Lower leg skin (tissue), 4 donors: ENCODE measurements around the gene CEP104. TPM values are rescaled to one million over a fixed set of nuclear protein-coding genes. Genes with fewer than 3 reads are reported as not detected.

Experiments used
- DNase-seq, 2 donors: peaks; one replicate each; pipeline ENCODE4 v3.0.0-alpha.2; 2019; ENCODE audit warnings: low spot score in 2 of 2
- H3K4me3 ChIP-seq: fragments of 200-600 bp; sonication (generic); 2 replicates; pipeline ENCODE4 v1.5.1; 2017; ENCODE audit warnings: mild to moderate bottlenecking, low read depth; ENCODE audit not compliant: poor library complexity, severe bottlenecking
- CTCF ChIP-seq, 3 donors: fragments of 450-650 bp; IDR thresholded peaks; one replicate each; pipeline ENCODE4 v1.5.1; 2016; ENCODE audit warnings: antibody characterized with exemption in 3 of 3, mild to moderate bottlenecking in 3 of 3, moderate library complexity in 2 of 3
- POLR2A ChIP-seq, 2 donors: fragments of 450-650 bp; IDR thresholded peaks; one replicate each; pipeline ENCODE4 v1.6.1; 2016 to 2017; ENCODE audit warnings: antibody characterized with exemption in 2 of 2, mild to moderate bottlenecking in 1 of 2, moderate library complexity in 1 of 2
- WGBS, 2 donors: methylation state at CpG; one replicate each; pipeline ENCODE4 v1.1.5; 2018; 5-methylcytosine and 5-hydroxymethylcytosine counted together
- intact Hi-C: fragments of 100-400 bp; cut with DNase I; formaldehyde crosslinking; loops from one replicate; pipeline ENCODE4 v1.15.0; 2023; ENCODE audit warnings: low total_unique reads
- total RNA-seq, 4 donors: library from RNA; depleted of rRNA; stranded (reverse); fragments of >200 nt; gene quantifications; one replicate each; pipeline ENCODE4 v1.1.0, GENCODE V29; 2016

Gene CEP104
- total RNA-seq, 4 donors from 2014 or later: 24.6 to 38.9 (median 33.1) TPM

- TF ChIP-seq CTCF (IDR thresholded peaks at IDR 0.05): no peak
- TF ChIP-seq POLR2A (IDR thresholded peaks at IDR 0.05): no peak
- no peak overlapping the region for H3K4me3 ChIP-seq
- DNase-seq: no peak
- intact Hi-C loops: no loop called here
- WGBS, 2 donors: 77 to 79% methylated on average over 26 of the region's 26 CpGs
Measured at GRCh38 chr1:3890389-3891328, 33.6 kb upstream of the CEP104 start.

GRCh38 chr1:3889936-3890335 lies 32.9 kb upstream of the CEP104 start:
- DNase-seq: no peak
- intact Hi-C loops: no loop called here
- WGBS, 2 donors: 89 to 96% methylated on average over 14 of the region's 14 CpGs
- H3K4me3 ChIP-seq: no peak overlapping the region
- no peak for TF ChIP-seq CTCF (IDR thresholded peaks at IDR 0.05)
- no peak for TF ChIP-seq POLR2A (IDR thresholded peaks at IDR 0.05)

GRCh38 chr1:3888301-3888700 lies 31.3 kb upstream of the CEP104 start:
- no peak for DNase-seq
- intact Hi-C loops: no loop called here
- TF ChIP-seq POLR2A (IDR thresholded peaks at IDR 0.05): no peak
- no peak for TF ChIP-seq CTCF (IDR thresholded peaks at IDR 0.05)
- H3K4me3 ChIP-seq: no peak overlapping the region
- 94% methylated on average over 15 of the region's 15 CpGs for WGBS, 2 donors

GRCh38 chr1:3886691-3887090 lies 29.7 kb upstream of the CEP104 start:
- WGBS, 2 donors: 87 to 88% methylated on average over 8 of the region's 8 CpGs
- no peak for TF ChIP-seq CTCF (IDR thresholded peaks at IDR 0.05)
- no peak for TF ChIP-seq POLR2A (IDR thresholded peaks at IDR 0.05)
- H3K4me3 ChIP-seq: no peak overlapping the region
- intact Hi-C loops: no loop called here
- no peak for DNase-seq

- WGBS, 2 donors: 90 to 94% methylated on average over 15 of the region's 15 CpGs
- intact Hi-C loops: no loop called here
- TF ChIP-seq CTCF (IDR thresholded peaks at IDR 0.05) (no peak), POLR2A (IDR thresholded peaks at IDR 0.05) (no peak)
- no peak for DNase-seq
- H3K4me3 ChIP-seq: no peak overlapping the region
Measured at GRCh38 chr1:3886106-3886670, 29.2 kb upstream of the CEP104 start.
